ENCODE data around the gene PLD1.

- no peak for TF ChIP-seq CTCF (IDR thresholded peaks at IDR 0.05)
- TF ChIP-seq POLR2AphosphoS5 (IDR thresholded peaks at IDR 0.05): no peak
- no peak for TF ChIP-seq POLR2A (IDR thresholded peaks at IDR 0.05)
- TF ChIP-seq EP300 (IDR thresholded peaks at IDR 0.05): no peak
Measured at GRCh38 chr3:171604370-171604769, 205.9 kb downstream of the PLD1 start.
